ENCODE measurements around the gene PLCB1. TPM values are rescaled to one million over a fixed set of nuclear protein-coding genes. Genes with fewer than 3 reads are reported as not detected.

PLCB1 gene
- total and polyA plus RNA-seq, 2 of the 4 experiments (the other 2 are of a cell fraction), result 5.6 to 16.1 TPM

GRCh38 chr20:8326899-8327298 lies 194.8 kb downstream of the PLCB1 start:
- no CpG with 5 or more reads among the region's 5 CpGs for WGBS, 2 experiments (ENCODE audit: extremely low coverage in 2 of 2, insufficient read length in 1 of 2)
- no peak for DNase-seq
- Histone ChIP-seq H3K36me3 (ENCODE audit: control insufficient read depth, insufficient read depth, low read length) (no peaks in the 10 kb centered on the region), H3K9me1 (ENCODE audit: insufficient read depth, low read length) (no peaks in the 10 kb centered on the region), H3K4ac (ENCODE audit: low read depth, low read length) (no peak overlapping the region), H3K4me1 (ENCODE audit: control insufficient read depth, insufficient read depth, low read length) (no peaks in the 10 kb centered on the region; the same call in 1 of the 2 replicates), H3K27me3 (ENCODE audit: control insufficient read depth, insufficient read depth, low read length) (no peaks in the 10 kb centered on the region), H2BK5ac (ENCODE audit: low read depth, low read length, poor library complexity, severe bottlenecking) (no peak overlapping the region), H3K23ac (ENCODE audit: low read depth, low read length) (no peak overlapping the region), H3K4me2 (ENCODE audit: low read depth, low read length) (no peak overlapping the region), H3K4me3 (ENCODE audit: insufficient read depth, low read depth, low read length) (no peak overlapping the region), H3K56ac (ENCODE audit: extremely low read depth, insufficient read depth, low read length) (no peak overlapping the region), H3K9me3 (ENCODE audit: control insufficient read depth, insufficient read depth, low read length) (no peaks in the 10 kb centered on the region), H3K14ac (replicated peaks; ENCODE audit: low read depth, low read length) (no peak overlapping the region), H2AK9ac (replicated peaks; ENCODE audit: low read depth, low read length, poor library complexity) (no peak overlapping the region), H3K79me1 (ENCODE audit: low read depth in 1 of 2, low read length in 2 of 2) (peaks cover 0 to 6% of the 10 kb centered on the region in 2 experiments; a peak in 2 of 4 replicates), H4K20me1 (ENCODE audit: insufficient read depth, low read length) (no peaks in the 10 kb centered on the region), H4K8ac (ENCODE audit: low read depth in 2 of 2, low read length in 2 of 2) (no peak overlapping the region), H3K18ac (ENCODE audit: low read depth, low read length) (no peak overlapping the region), H2BK15ac (ENCODE audit: low read depth, low read length) (no peak overlapping the region), H2BK20ac (ENCODE audit: low read depth, low read length) (no peak overlapping the region), H4K91ac (ENCODE audit: insufficient read depth, low read depth, low read length) (no peak overlapping the region), H2AK5ac (ENCODE audit: low read depth, low read length) (no peak overlapping the region), H3K9ac (ENCODE audit: low read depth, low read length) (no peak overlapping the region), H2BK120ac (ENCODE audit: low read depth, low read length) (no peak overlapping the region), H4K5ac (ENCODE audit: low read depth, low read length) (no peak overlapping the region), H3K27ac (ENCODE audit: insufficient read depth, low read length) (no peak overlapping the region), H2AFZ (replicated peaks; ENCODE audit: low read length, poor library complexity) (no peak overlapping the region)
- dilution Hi-C loops (cut with HindIII; ENCODE audit: low sequenced_read_pairs, unreplicated experiment) (no loop called here), intact Hi-C loops (cut with micrococcal nuclease) (no loop called here), in situ Hi-C loops (cut with MboI; ENCODE audit: low sequenced_read_pairs) (no loop called here)
- ChIA-PET CTCF (no interaction called here), POLR2A (ENCODE audit: unreplicated experiment) (no interaction called here)
- no peak for ATAC-seq (ENCODE audit: low read depth)
- TF ChIP-seq SMC3 (IDR thresholded peaks at IDR 0.05; ENCODE audit: low read depth, low read length), result no peak
- no peak for TF ChIP-seq MXI1 (IDR thresholded peaks at IDR 0.05; ENCODE audit: borderline replicate concordance, low read depth, low read length)
- no peak for TF ChIP-seq USF2 (IDR thresholded peaks at IDR 0.05; ENCODE audit: low read depth, low read length)
- BruUV-seq (replicated peaks), result no TSS peak
